IMR-90 (cell line): ENCODE results near the gene TMEM14B. TPM values are rescaled to one million over a fixed set of nuclear protein-coding genes. Genes with fewer than 3 reads are reported as not detected.

ENCODE experiments used
- ATAC-seq: fragments of 200-7000 bp; cut with Tn5 transposase; 2 replicates; pipeline ENCODE4 v1.9.1; 2020; ENCODE audit warnings: low read depth, mild to moderate bottlenecking, moderate library complexity
- Bru-seq: library from RNA; stranded (reverse); fragments of 400-500 nt; gene quantifications from one replicate; lab custom pipeline; 2021; lab: Mats Ljungman, UMichigan
- BruChase-seq, 2 experiments: library from RNA; stranded (reverse); fragments of 400-500 nt; gene quantifications; one replicate each; lab custom pipeline; 2021; lab: Mats Ljungman, UMichigan
- BruUV-seq: library from RNA; stranded (reverse); fragments of 400-500 nt; replicated peaks from 2 replicates; lab custom pipeline; 2021; lab: Mats Ljungman, UMichigan
- CTCF ChIA-PET: fragments of 300-600 bp; formaldehyde crosslinking; extraction: SDS; loops from one replicate; lab custom pipeline; 2021; ENCODE audit warnings: antibody characterized with exemption; lab: Yijun Ruan, JAX
- POLR2A ChIA-PET: fragments of 300-600 bp; sonication (Branson Sonifier 250); formaldehyde crosslinking; loops from one replicate; lab custom pipeline; 2022; ENCODE audit warnings: antibody characterized with exemption; ENCODE audit not compliant: unreplicated experiment; lab: Charles Lee
- DNase-seq: peaks from one replicate; pipeline ENCODE4 v3.0.0; 2013
- H2AFZ ChIP-seq: replicated peaks from 2 replicates; pipeline ENCODE3; 2013; ENCODE audit warnings: low read length, mild to moderate bottlenecking; ENCODE audit not compliant: poor library complexity
- H2AK5ac ChIP-seq: 2 replicates; pipeline ENCODE4 v1.6.1; 2013; ENCODE audit warnings: low read depth, low read length, inconsistent platforms
- H2AK9ac ChIP-seq: replicated peaks from 2 replicates; pipeline ENCODE3; 2013; ENCODE audit warnings: mild to moderate bottlenecking, low read depth, low read length, moderate library complexity; ENCODE audit not compliant: poor library complexity
- H2BK120ac ChIP-seq: 2 replicates; pipeline ENCODE4 v1.6.1; 2013; ENCODE audit warnings: low read depth, low read length, inconsistent platforms
- H2BK15ac ChIP-seq: 3 replicates; pipeline ENCODE4 v1.6.1; 2013; ENCODE audit warnings: low read depth, low read length, inconsistent platforms
- H2BK20ac ChIP-seq: 2 replicates; pipeline ENCODE4 v1.6.1; 2013; ENCODE audit warnings: low read depth, mild to moderate bottlenecking, inconsistent platforms, low read length, moderate library complexity
- H2BK5ac ChIP-seq: 2 replicates; pipeline ENCODE4 v1.6.1; 2013; ENCODE audit warnings: mild to moderate bottlenecking, low read depth, low read length, inconsistent platforms; ENCODE audit not compliant: poor library complexity, severe bottlenecking
- H3K14ac ChIP-seq: replicated peaks from 2 replicates; pipeline ENCODE4 v1.6.1; 2013; ENCODE audit warnings: low read depth, low read length, inconsistent platforms
- H3K18ac ChIP-seq: 2 replicates; pipeline ENCODE4 v1.6.1; 2013; ENCODE audit warnings: low read depth, low read length, control low read depth
- H3K23ac ChIP-seq: 2 replicates; pipeline ENCODE4 v1.6.1; 2013; ENCODE audit warnings: low read depth, low read length, inconsistent platforms
- H3K27ac ChIP-seq: 2 replicates; pipeline ENCODE4 v1.5.1; 2013; ENCODE audit warnings: mild to moderate bottlenecking, control low read depth, low read length; ENCODE audit not compliant: insufficient read depth
- H3K27me3 ChIP-seq: 2 replicates; pipeline ENCODE4 v1.6.1; 2013; ENCODE audit warnings: low read length; ENCODE audit not compliant: control insufficient read depth, insufficient read depth
- H3K36me3 ChIP-seq: 2 replicates; pipeline ENCODE4 v1.6.1; 2013; ENCODE audit warnings: low read length, mixed read lengths; ENCODE audit not compliant: control insufficient read depth, insufficient read depth
- H3K4ac ChIP-seq: 2 replicates; pipeline ENCODE4 v1.6.1; 2013; ENCODE audit warnings: low read depth, low read length, inconsistent platforms
- H3K4me1 ChIP-seq: 2 replicates; pipeline ENCODE4 v1.6.1; 2013; ENCODE audit warnings: low read length, mixed read lengths; ENCODE audit not compliant: control insufficient read depth, insufficient read depth
- H3K4me2 ChIP-seq: 2 replicates; pipeline ENCODE4 v1.6.1; 2013; ENCODE audit warnings: low read depth, mild to moderate bottlenecking, control low read depth, low read length, moderate library complexity
- H3K4me3 ChIP-seq: 2 replicates; pipeline ENCODE4 v1.5.1; 2013; ENCODE audit warnings: low read depth, mild to moderate bottlenecking, control low read depth, low read length, moderate library complexity; ENCODE audit not compliant: insufficient read depth
- H3K56ac ChIP-seq: 2 replicates; pipeline ENCODE4 v1.6.1; 2013; ENCODE audit warnings: low read length, inconsistent platforms; ENCODE audit not compliant: insufficient read depth; ENCODE audit errors: extremely low read depth
- H3K79me1 ChIP-seq, 2 experiments: 2 replicates each; pipeline ENCODE4 v1.6.1; 2013; ENCODE audit warnings: low read length in 2 of 2, inconsistent platforms in 1 of 2, low read depth in 1 of 2
- H3K9ac ChIP-seq: 2 replicates; pipeline ENCODE4 v1.6.1; 2013; ENCODE audit warnings: low read depth, low read length, control low read depth
- H3K9me1 ChIP-seq: 2 replicates; pipeline ENCODE4 v1.6.1; 2013; ENCODE audit warnings: low read length, inconsistent platforms; ENCODE audit not compliant: insufficient read depth
- H3K9me3 ChIP-seq: 2 replicates; pipeline ENCODE4 v1.6.1; 2013; ENCODE audit warnings: low read length; ENCODE audit not compliant: control insufficient read depth, insufficient read depth
- H4K20me1 ChIP-seq: 2 replicates; pipeline ENCODE4 v1.6.1; 2013; ENCODE audit warnings: low read length, inconsistent platforms; ENCODE audit not compliant: insufficient read depth
- H4K5ac ChIP-seq: 2 replicates; pipeline ENCODE4 v1.6.1; 2013; ENCODE audit warnings: mild to moderate bottlenecking, low read depth, low read length, control low read depth
- H4K8ac ChIP-seq, 2 experiments: 2 replicates each; pipeline ENCODE4 v1.6.1; 2013; ENCODE audit warnings: low read depth in 2 of 2, low read length in 2 of 2, control low read depth in 1 of 2, inconsistent platforms in 1 of 2
- H4K91ac ChIP-seq: 2 replicates; pipeline ENCODE4 v1.6.1; 2013; ENCODE audit warnings: low read depth, low read length, inconsistent platforms; ENCODE audit not compliant: insufficient read depth
- BHLHE40 ChIP-seq: fragments of 150-350 bp; IDR thresholded peaks from 2 replicates; pipeline ENCODE4 v1.6.1; 2016; ENCODE audit warnings: mild to moderate bottlenecking, low read depth, low read length
- CEBPB ChIP-seq: IDR thresholded peaks from 2 replicates; pipeline ENCODE4 v1.6.1; 2012; ENCODE audit warnings: low read depth, low read length, improper control_type of control experiment
- CHD1 ChIP-seq: IDR thresholded peaks from 2 replicates; pipeline ENCODE4 v1.6.1; 2012; ENCODE audit warnings: low read depth, low read length, improper control_type of control experiment
- MAFK ChIP-seq: IDR thresholded peaks from 2 replicates; pipeline ENCODE4 v1.6.1; 2012; ENCODE audit warnings: low read depth, low read length, improper control_type of control experiment
- MAZ ChIP-seq: IDR thresholded peaks from 2 replicates; pipeline ENCODE4 v1.6.1; 2012; ENCODE audit warnings: low read depth, mild to moderate bottlenecking, low read length, improper control_type of control experiment, moderate library complexity, borderline replicate concordance
- MXI1 ChIP-seq: IDR thresholded peaks from 2 replicates; pipeline ENCODE4 v1.6.1; 2012; ENCODE audit warnings: low read depth, mild to moderate bottlenecking, low read length, moderate library complexity, borderline replicate concordance
- NFE2L2 ChIP-seq: fragments of 150-350 bp; IDR thresholded peaks from 2 replicates; pipeline ENCODE4 v1.6.1; 2016; ENCODE audit warnings: low read depth, mild to moderate bottlenecking, low read length
- POLR2A ChIP-seq: IDR thresholded peaks from 2 replicates; pipeline ENCODE4 v1.6.1; 2012; ENCODE audit warnings: mild to moderate bottlenecking, low read depth, low read length
- RCOR1 ChIP-seq: IDR thresholded peaks from 2 replicates; pipeline ENCODE4 v1.6.1; 2012; ENCODE audit warnings: mild to moderate bottlenecking, low read length, improper control_type of control experiment; ENCODE audit not compliant: insufficient replicate concordance
- SMC3 ChIP-seq: fragments of 150-350 bp; IDR thresholded peaks from 2 replicates; pipeline ENCODE4 v1.6.1; 2016; ENCODE audit warnings: low read depth, mild to moderate bottlenecking, antibody characterized with exemption, low read length, moderate library complexity
- USF2 ChIP-seq: fragments of 150-350 bp; IDR thresholded peaks from 2 replicates; pipeline ENCODE4 v1.6.1; 2017; ENCODE audit warnings: mild to moderate bottlenecking, antibody characterized with exemption, low read length, low read depth
- WGBS, 2 experiments: methylation state at CpG; one replicate each; pipeline versions ENCODE4 v1.1.5 to v1.1.7; 2013; ENCODE audit warnings: missing lambda C conversion rate in 2 of 2; ENCODE audit not compliant: insufficient read length in 1 of 2; ENCODE audit errors: extremely low coverage in 2 of 2; 5-methylcytosine and 5-hydroxymethylcytosine counted together
- dilution Hi-C: fragments of 300-500 bp; cut with HindIII; formaldehyde crosslinking; loops from one replicate; pipeline ENCODE4 v1.14.3; 2018; ENCODE audit warnings: low sequenced_read_pairs; ENCODE audit not compliant: unreplicated experiment
- in situ Hi-C: fragments of 300-500 bp; cut with MboI; formaldehyde crosslinking; loops from 3 replicates; pipeline ENCODE4 v1.14.3; 2019; ENCODE audit warnings: low sequenced_read_pairs, inconsistent platforms, mixed read lengths
- intact Hi-C: fragments of 100-400 bp; cut with micrococcal nuclease; formaldehyde crosslinking; loops from 2 replicates; pipeline ENCODE4 v1.10.0; 2022
- long read RNA-seq: library from polyadenylated mRNA; unstranded; transcript quantifications from one replicate; pipeline ENCODE4 v2.0.0, GENCODE V29; 2021; ENCODE audit not compliant: unreplicated experiment
- polyA plus RNA-seq, 3 experiments: library from polyadenylated mRNA; depleted of rRNA; stranded (reverse); fragments of >200 nt; gene quantifications; 2 replicates each; pipeline ENCODE4 v1.2.3, GENCODE V29; 2012; ENCODE audit warnings: low replicate concordance in 1 of 3
- total RNA-seq: library from RNA; depleted of rRNA; stranded (reverse); fragments of >200 nt; gene quantifications from 2 replicates; pipeline ENCODE4 v1.2.3, GENCODE V29; 2012; rRNA removed
- TF ChIP-seq, protein P1 (sequence below): conservative IDR thresholded peaks from 2 replicates; pipeline ENCODE4 v1.5.1; 2012; ENCODE audit warnings: mild to moderate bottlenecking, low read depth, low read length, improper control_type of control experiment

TMEM14B gene
- 66.5 and 158 TPM in 2 replicates for total RNA-seq
- polyA plus RNA-seq (2012; rRNA removed) = 80.5 and 81.4 TPM in 2 replicates
- 55.5 and 59.7 TPM in 2 replicates for polyA plus RNA-seq (2012; cell fraction: cytosol; rRNA removed)
- 15.6 and 52.6 TPM in 2 replicates for polyA plus RNA-seq (2012; cell fraction: nucleus; rRNA removed; ENCODE audit: low replicate concordance)
- Bru-seq, nascent RNA = percentile 89 among the genes with signal in this experiment
- BruChase-seq, experiment 1, labeled RNA remaining after a 6-hour chase = percentile 98 among the genes with signal in this experiment
- BruChase-seq, experiment 2, labeled RNA remaining after a 2-hour chase = percentile 97 among the genes with signal in this experiment
- long read RNA-seq, transcript TMEM14B-202 (6 exons, 975 nt) = major isoform, 53 of 66 reads
- long read RNA-seq, partial matches to known transcripts = 2 of 66 reads
- long read RNA-seq, other reads (novel, unspliced or antisense) = 8 of 66 reads

DNA sequence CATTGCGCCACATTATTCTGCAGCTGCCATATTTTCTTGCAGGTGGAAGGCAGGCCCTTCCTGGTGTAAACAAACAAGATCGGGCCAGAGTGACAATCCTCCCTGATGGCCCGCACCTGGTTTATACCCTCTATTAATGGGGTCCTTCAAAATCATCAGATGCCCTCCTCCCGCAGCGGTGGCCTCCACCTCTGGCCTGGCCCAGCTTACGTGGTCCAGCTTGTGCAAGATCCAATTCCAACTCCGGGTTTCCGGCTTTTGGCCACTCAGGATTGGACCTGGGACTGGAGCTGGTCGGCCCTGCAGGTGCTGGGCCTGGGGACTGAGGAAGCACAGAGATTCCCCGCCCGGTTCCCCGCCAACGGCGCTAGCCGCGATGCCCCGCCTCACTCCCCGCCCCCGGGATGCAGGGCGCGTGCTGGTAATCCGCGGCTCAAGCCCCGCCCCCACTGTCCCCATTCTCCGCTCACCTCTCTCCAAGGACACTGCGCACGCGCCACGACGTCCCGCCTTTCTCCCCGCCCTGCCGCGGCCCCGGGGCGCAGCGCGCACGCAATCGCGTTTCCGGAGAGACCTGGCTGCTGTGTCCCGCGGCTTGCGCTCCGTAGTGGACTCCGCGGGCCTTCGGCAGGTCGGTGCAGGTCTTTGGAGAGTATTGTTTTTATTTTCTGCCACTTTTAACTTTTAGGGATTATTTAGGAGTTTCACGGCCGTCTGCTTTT is at the start of gene TMEM14B:
TMEM14B (plus strand) TSS at position 555 of the 722 bp plus-strand sequence. CDS start 1,441 bp downstream, outside the sequence.
- Histone ChIP-seq H3K18ac (peak within 1 kb of the TSS; percentile 67), H3K4ac (peak within 1 kb of the TSS; percentile 96), H2AK9ac (peak within 1 kb of the TSS; percentile 91), H3K9ac (peak within 1 kb of the TSS; percentile 98), H4K20me1 (no peaks in the 10 kb centered on the region), H2BK20ac (no peak within 1 kb of the TSS), H4K8ac (peak within 1 kb of the TSS; percentile 78 to 88), H4K5ac (peak within 1 kb of the TSS; percentile 87), H3K4me2 (peak within 1 kb of the TSS; percentile 86), H3K4me1 (peaks cover 3% of the 10 kb centered on the region), H2BK15ac (no peak within 1 kb of the TSS; the same call in 2 of the 3 replicates), H2AK5ac (peak within 1 kb of the TSS; percentile 79), H3K23ac (peak within 1 kb of the TSS; percentile 97), H3K79me1 (peaks cover 21 to 47% of the 10 kb centered on the region in 2 experiments), H3K9me3 (no peaks in the 10 kb centered on the region), H3K4me3 (peak within 1 kb of the TSS; percentile 94), H2AFZ (peak within 1 kb of the TSS; percentile 94), H3K27ac (peak within 1 kb of the TSS; percentile 79), H4K91ac (peak within 1 kb of the TSS; percentile 80), H3K56ac (peak within 1 kb of the TSS; percentile 59), H3K27me3 (no peaks in the 10 kb centered on the region), H3K9me1 (peaks cover 3% of the 10 kb centered on the region; the same call in 1 of the 2 replicates), H2BK5ac (peak within 1 kb of the TSS; percentile 75), H3K36me3 (peaks cover 13% of the 10 kb centered on the region), H2BK120ac (peak within 1 kb of the TSS; percentile 53; the same call in 1 of the 2 replicates), H3K14ac (peak within 1 kb of the TSS; percentile 97)
- ChIA-PET CTCF (no interaction called here), POLR2A (no interaction called here)
- DNase-seq (peak; percentile 94), ATAC-seq (peak; percentile 99)
- 4% methylated on average over 22 of the region's 52 CpGs; no CpG with 5 or more reads in 1 of the 2 experiments for WGBS, 2 experiments
- in situ Hi-C loops (loop anchor here (25.0 kb wide), 1 partner anchor 1260 kb away; no protein-coding TSS in a partner anchor), dilution Hi-C loops (no loop called here), intact Hi-C loops (loop anchor here (1.0 kb wide), 1 partner anchor 24 kb away; the partner anchor contains the start of gene TMEM14C)
- BruUV-seq = no TSS peak
- peak; percentile 35; the same call in 1 of the 2 replicates for TF ChIP-seq USF2
- peak; percentile 87 for TF ChIP-seq MXI1
- TF ChIP-seq CHD1 = no peak
- TF ChIP-seq MAFK = no peak
- no peak; the same call in 1 of the 2 replicates for TF ChIP-seq SMC3
- TF ChIP-seq CEBPB = 0 out of 2 replicates have a peak, but pooled peaks have one; percentile 50
- TF ChIP-seq POLR2A = peak; percentile 78
- TF ChIP-seq BHLHE40 = peak; percentile 84; the same call in 1 of the 2 replicates
- TF ChIP-seq, protein P1, sequence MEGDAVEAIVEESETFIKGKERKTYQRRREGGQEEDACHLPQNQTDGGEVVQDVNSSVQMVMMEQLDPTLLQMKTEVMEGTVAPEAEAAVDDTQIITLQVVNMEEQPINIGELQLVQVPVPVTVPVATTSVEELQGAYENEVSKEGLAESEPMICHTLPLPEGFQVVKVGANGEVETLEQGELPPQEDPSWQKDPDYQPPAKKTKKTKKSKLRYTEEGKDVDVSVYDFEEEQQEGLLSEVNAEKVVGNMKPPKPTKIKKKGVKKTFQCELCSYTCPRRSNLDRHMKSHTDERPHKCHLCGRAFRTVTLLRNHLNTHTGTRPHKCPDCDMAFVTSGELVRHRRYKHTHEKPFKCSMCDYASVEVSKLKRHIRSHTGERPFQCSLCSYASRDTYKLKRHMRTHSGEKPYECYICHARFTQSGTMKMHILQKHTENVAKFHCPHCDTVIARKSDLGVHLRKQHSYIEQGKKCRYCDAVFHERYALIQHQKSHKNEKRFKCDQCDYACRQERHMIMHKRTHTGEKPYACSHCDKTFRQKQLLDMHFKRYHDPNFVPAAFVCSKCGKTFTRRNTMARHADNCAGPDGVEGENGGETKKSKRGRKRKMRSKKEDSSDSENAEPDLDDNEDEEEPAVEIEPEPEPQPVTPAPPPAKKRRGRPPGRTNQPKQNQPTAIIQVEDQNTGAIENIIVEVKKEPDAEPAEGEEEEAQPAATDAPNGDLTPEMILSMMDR = no peak
- no peak for TF ChIP-seq RCOR1
- TF ChIP-seq MAZ = peak; percentile 93
- TF ChIP-seq NFE2L2 = no peak
